Activated CD8-positive, alpha-beta T cell treated with anti-CD3 and anti-CD28 coated beads for 36 hours (primary cell): ENCODE data around the gene NGFR. TPM values are rescaled to one million over a fixed set of nuclear protein-coding genes. Genes with fewer than 3 reads are reported as not detected.
A peak's percentile ranks its signal among the peaks of the same experiment; 100 is the strongest.

Experiments used
- ATAC-seq: fragments of 200-7000 bp; cut with Tn5 transposase; one replicate; pipeline ENCODE4 v1.10.0; 2021; ENCODE audit warnings: mild to moderate bottlenecking, moderate library complexity
- CTCF ChIA-PET: fragments of 350-600 bp; sonication (Branson Sonifier 250); formaldehyde crosslinking; loops from one replicate; lab custom pipeline; 2021; ENCODE audit warnings: antibody characterized with exemption; lab: Charles Lee
- POLR2A ChIA-PET: fragments of 350-600 bp; sonication (Branson Sonifier 250); formaldehyde crosslinking; loops from one replicate; lab custom pipeline; 2021; ENCODE audit warnings: antibody characterized with exemption; lab: Charles Lee
- DNase-seq: peaks from one replicate; pipeline ENCODE4 v3.0.0-alpha.2; 2020
- H3K27ac Mint-ChIP-seq: one replicate; pipeline ENCODE4 v1.8.0; 2021; ENCODE audit warnings: mild to moderate bottlenecking, mixed read lengths
- H3K27me3 Mint-ChIP-seq: one replicate; pipeline ENCODE4 v1.8.0; 2021; ENCODE audit warnings: mixed read lengths
- H3K36me3 Mint-ChIP-seq: one replicate; pipeline ENCODE4 v1.8.0; 2021; ENCODE audit warnings: low read depth, mixed read lengths
- H3K4me1 Mint-ChIP-seq: one replicate; pipeline ENCODE4 v1.8.0; 2021; ENCODE audit warnings: low read depth, mixed read lengths
- H3K4me3 Mint-ChIP-seq: one replicate; pipeline ENCODE4 v1.8.0; 2021; ENCODE audit warnings: mild to moderate bottlenecking, moderate library complexity, mixed read lengths
- H3K9me3 Mint-ChIP-seq: one replicate; pipeline ENCODE4 v1.8.0; 2021; ENCODE audit warnings: mixed read lengths
- intact Hi-C: fragments of 100-400 bp; cut with micrococcal nuclease; formaldehyde crosslinking; loops from one replicate; pipeline ENCODE4 v1.10.0; 2022
- total RNA-seq, 2 experiments: library from RNA; stranded (reverse); gene quantifications; one replicate each; pipeline ENCODE4 v1.2.3, GENCODE V29; 2021
- TF ChIP-seq, protein P1 (sequence below): fragments of 200-600 bp; IDR thresholded peaks from one replicate; pipeline ENCODE4 v1.8.0; 2022; ENCODE audit warnings: antibody characterized with exemption, mild to moderate bottlenecking

The NGFR gene
- under 1 TPM in 1 of 2 experiments, not detected in 1; 0.09 TPM for total RNA-seq

DNA sequence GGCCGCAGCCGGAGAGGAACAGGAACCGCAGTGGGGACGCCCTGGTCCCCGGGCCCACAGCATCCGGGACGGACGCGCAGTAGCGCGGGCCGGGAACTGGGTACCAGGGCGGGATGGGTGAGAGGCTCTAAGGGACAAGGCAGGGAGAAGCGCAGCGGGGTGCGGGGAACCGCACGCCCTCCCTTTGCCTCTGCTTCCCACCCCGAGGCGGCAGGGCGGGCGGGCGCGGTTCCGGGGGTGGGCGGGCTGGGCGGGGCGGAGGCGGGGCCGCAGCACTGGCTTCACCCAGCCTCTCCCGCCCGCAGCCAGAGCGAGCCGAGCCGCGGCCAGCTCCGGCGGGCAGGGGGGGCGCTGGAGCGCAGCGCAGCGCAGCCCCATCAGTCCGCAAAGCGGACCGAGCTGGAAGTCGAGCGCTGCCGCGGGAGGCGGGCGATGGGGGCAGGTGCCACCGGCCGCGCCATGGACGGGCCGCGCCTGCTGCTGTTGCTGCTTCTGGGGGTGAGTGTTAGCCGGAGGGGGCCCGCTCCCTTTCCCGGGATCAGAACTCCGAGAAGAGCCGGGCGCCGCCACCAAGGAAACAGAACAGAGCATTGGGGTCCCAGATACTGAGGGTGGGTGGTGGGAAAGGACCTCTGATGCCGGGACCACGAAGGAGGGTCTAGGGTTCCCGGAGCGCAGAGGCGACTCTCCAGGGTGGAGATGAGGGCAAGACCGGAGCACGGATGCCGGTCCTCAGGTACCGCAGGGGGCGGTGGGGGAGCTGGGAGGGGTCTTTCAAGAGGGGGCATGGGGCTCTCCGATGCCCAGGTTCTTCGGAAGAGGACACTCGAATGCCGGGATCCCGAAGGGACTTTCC, at the start of gene NGFR:
TSS of gene NGFR (plus strand) at position 308 of the 856 bp plus-strand sequence. CDS start at position 433, 125 bp downstream.
- POLR2A ChIA-PET: interaction anchor here (1.3 kb wide), 1 partner anchor 15 kb away, joined by 4 read pairs; no protein-coding TSS in a partner anchor
- CTCF ChIA-PET: interaction anchor here (1.6 to 6.9 kb wide), 9 partner anchors 9 to 153 kb away, joined by 4 to 81 read pairs (median 8); no protein-coding TSS in a partner anchor
- intact Hi-C loops: loop anchor here (10.0 kb wide), 1 partner anchor 60 kb away; no protein-coding TSS in a partner anchor
- TF ChIP-seq, protein P1, sequence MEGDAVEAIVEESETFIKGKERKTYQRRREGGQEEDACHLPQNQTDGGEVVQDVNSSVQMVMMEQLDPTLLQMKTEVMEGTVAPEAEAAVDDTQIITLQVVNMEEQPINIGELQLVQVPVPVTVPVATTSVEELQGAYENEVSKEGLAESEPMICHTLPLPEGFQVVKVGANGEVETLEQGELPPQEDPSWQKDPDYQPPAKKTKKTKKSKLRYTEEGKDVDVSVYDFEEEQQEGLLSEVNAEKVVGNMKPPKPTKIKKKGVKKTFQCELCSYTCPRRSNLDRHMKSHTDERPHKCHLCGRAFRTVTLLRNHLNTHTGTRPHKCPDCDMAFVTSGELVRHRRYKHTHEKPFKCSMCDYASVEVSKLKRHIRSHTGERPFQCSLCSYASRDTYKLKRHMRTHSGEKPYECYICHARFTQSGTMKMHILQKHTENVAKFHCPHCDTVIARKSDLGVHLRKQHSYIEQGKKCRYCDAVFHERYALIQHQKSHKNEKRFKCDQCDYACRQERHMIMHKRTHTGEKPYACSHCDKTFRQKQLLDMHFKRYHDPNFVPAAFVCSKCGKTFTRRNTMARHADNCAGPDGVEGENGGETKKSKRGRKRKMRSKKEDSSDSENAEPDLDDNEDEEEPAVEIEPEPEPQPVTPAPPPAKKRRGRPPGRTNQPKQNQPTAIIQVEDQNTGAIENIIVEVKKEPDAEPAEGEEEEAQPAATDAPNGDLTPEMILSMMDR: no peak
- Mint-ChIP-seq H3K36me3 (no peaks in the 10 kb centered on the region), H3K27ac (no peak within 1 kb of the TSS), H3K27me3 (peaks cover 53% of the 10 kb centered on the region), H3K4me3 (peak within 1 kb of the TSS; percentile 63), H3K9me3 (no peaks in the 10 kb centered on the region), H3K4me1 (peaks cover 22% of the 10 kb centered on the region)
- DNase-seq: peak; percentile 42
- peak; percentile 72 for ATAC-seq

DNA sequence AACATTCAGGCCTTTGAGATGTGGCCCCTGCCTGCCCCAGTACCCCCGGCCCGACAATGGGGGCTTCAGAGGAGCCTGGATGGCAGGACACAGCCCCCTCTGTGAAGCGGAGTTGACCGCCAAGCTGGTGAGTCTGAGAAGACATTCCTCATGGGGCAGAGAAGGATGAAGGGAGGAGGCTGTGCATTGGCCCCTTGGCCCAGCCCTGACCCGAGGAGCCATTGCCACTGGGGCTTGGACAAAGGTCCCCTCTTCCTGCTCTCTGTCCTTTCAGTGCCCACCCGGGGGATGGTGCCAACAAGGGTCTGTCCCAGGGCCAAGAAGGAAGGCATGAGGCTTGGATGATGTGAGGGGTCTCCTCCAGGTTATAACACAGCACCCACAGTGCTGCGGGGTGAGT, 49.5 kb upstream of the NGFR start:
- Mint-ChIP-seq H3K27me3 (peaks cover 5% of the 10 kb centered on the region), H3K36me3 (no peaks in the 10 kb centered on the region), H3K9me3 (no peaks in the 10 kb centered on the region), H3K4me1 (no peaks in the 10 kb centered on the region), H3K27ac (no peak overlapping the region), H3K4me3 (no peak overlapping the region)
- TF ChIP-seq, protein P1: no peak
- intact Hi-C loops: no loop called here
- ATAC-seq (no peak), DNase-seq (no peak)
- ChIA-PET CTCF (interaction anchor here (2.5 to 3.0 kb wide), 2 partner anchors 111 kb away, joined by 10 to 13 read pairs; no protein-coding TSS in a partner anchor), POLR2A (interaction anchor here (1.0 kb wide), 1 partner anchor 11 kb away, joined by 3 read pairs; no protein-coding TSS in a partner anchor)

DNA sequence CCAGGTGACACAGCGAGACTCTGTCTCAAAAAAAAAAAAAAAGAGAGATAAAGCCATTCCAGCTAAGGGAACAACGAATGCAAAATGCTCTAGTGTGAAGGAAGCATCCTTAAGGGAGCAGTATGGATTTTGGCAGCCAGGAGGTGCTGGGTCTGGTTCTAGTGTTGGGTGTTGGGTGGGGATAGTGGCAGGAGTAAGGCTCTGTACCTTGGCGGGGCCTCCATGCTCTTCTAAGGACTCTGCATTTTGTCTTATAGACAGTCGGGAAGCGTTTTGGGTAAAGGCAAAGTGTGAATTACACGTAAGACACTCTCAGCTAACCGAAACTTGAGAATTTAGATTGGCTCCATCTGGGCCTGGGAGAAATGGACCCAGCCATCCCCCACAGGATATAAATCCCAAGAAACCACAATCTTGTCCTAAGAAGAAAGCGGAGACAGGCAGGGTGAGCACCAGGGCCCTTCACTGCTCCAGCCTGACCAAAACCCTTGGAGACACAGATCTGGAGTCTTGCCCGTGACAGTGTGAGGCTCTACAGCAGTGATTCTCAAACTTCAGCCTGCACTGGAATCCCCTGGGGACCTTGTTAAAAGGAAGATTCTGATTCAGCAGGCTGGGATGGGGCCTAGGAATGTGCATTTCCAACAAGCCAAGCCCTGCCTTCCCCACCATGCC, 47.3 kb upstream of the NGFR start:
- H3K27ac Mint-ChIP-seq: no peak overlapping the region
- POLR2A ChIA-PET: no interaction called here
- CTCF ChIA-PET: interaction anchor here (2.5 kb wide), 1 partner anchor 109 kb away, joined by 10 read pairs; no protein-coding TSS in a partner anchor

DNA sequence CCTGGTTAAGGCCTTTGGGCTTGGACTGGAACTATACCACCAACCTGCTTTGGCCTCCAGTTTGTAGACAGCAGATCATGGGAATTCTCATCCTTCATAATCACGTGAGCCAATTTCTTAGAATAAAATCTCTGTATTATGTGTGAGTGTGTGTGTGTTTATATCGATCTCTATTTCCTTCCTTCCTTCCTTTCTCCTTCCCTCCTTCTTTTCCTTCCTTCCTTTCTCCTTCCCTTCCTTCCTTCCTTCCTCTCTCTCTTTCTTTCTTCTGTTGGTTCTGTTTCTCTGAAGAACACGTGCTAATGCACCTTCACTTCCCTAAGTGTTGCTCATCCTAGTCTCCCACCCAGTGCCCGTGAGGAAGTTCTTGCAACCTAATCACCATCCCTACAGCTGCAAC, 44.9 kb upstream of the NGFR start:
- ATAC-seq (no peak), DNase-seq (no peak)
- Mint-ChIP-seq H3K4me1 (no peaks in the 10 kb centered on the region), H3K36me3 (no peaks in the 10 kb centered on the region), H3K9me3 (no peaks in the 10 kb centered on the region), H3K4me3 (no peak overlapping the region), H3K27me3 (no peaks in the 10 kb centered on the region), H3K27ac (no peak overlapping the region)
- ChIA-PET CTCF (no interaction called here), POLR2A (no interaction called here)
- TF ChIP-seq, protein P1: no peak
- intact Hi-C loops: no loop called here

More for the DNA sequence above, 47.3 kb upstream of the NGFR start:
- TF ChIP-seq, protein P1: no peak
- intact Hi-C loops: no loop called here
- Mint-ChIP-seq H3K4me3 (no peak overlapping the region), H3K36me3 (no peaks in the 10 kb centered on the region), H3K4me1 (no peaks in the 10 kb centered on the region), H3K9me3 (no peaks in the 10 kb centered on the region), H3K27me3 (peaks cover 4% of the 10 kb centered on the region)
- DNase-seq: no peak
- no peak for ATAC-seq
